HEK293 (cell line): ENCODE data around the gene TRPM6.

Source experiments
- CTCF ChIA-PET: fragments of 350-600 bp; formaldehyde crosslinking; extraction: SDS; loops from one replicate; lab custom pipeline; 2021; ENCODE audit warnings: antibody characterized with exemption; lab: Yijun Ruan, JAX
- POLR2A ChIA-PET: fragments of 300-600 bp; formaldehyde crosslinking; extraction: SDS; loops from one replicate; lab custom pipeline; 2020; ENCODE audit warnings: antibody characterized with exemption, inconsistent platforms; lab: Yijun Ruan, JAX
- H3K27ac ChIP-seq: fragments of 200-500 bp; sonication (Bioruptor generic); 2 replicates; pipeline ENCODE4 v1.5.1; 2014; ENCODE audit warnings: low read depth, low read length, control low read depth, inconsistent platforms; ENCODE audit errors: extremely low read depth
- H3K36me3 ChIP-seq, 2 experiments: fragments of 200-500 bp in 1 of 2; sonication (Bioruptor generic) in 1 of 2; 1 replicate in 1 of 2; 2 replicates in 1 of 2; pipeline ENCODE4 v1.5.1; 2014 to 2017; ENCODE audit warnings: inconsistent platforms in 2 of 2, low read length in 2 of 2; ENCODE audit not compliant: control insufficient read depth in 2 of 2, insufficient read depth in 1 of 2
- H3K4me1 ChIP-seq: fragments of 200-500 bp; sonication (Bioruptor generic); 2 replicates; pipeline ENCODE4 v1.5.1; 2014; ENCODE audit warnings: mild to moderate bottlenecking, low read length, inconsistent platforms; ENCODE audit not compliant: control insufficient read depth, insufficient read depth
- H3K4me3 ChIP-seq: 2 replicates; pipeline ENCODE4 v1.5.1; 2011; ENCODE audit warnings: low read depth, mild to moderate bottlenecking, control low read depth, low read length, moderate library complexity
- H3K9me3 ChIP-seq: fragments of 200-500 bp; sonication (Bioruptor generic); 2 replicates; pipeline ENCODE4 v1.5.1; 2014; ENCODE audit warnings: low read depth, low read length, inconsistent platforms; ENCODE audit not compliant: control insufficient read depth, insufficient read depth
- KLF10 ChIP-seq: fragments of 450-650 bp; IDR thresholded peaks from 2 replicates; pipeline ENCODE4 v1.5.1; 2018; ENCODE audit warnings: missing biosample characterization, mild to moderate bottlenecking, missing genetic modification characterization
- KLF8 ChIP-seq: fragments of 450-650 bp; formaldehyde crosslinking; IDR thresholded peaks from 2 replicates; pipeline ENCODE4 v1.5.1; 2016; ENCODE audit warnings: missing biosample characterization, missing genetic modification characterization
- OVOL3 ChIP-seq: fragments of 450-650 bp; formaldehyde crosslinking; IDR thresholded peaks from 2 replicates; pipeline ENCODE4 v1.5.1; 2016; ENCODE audit warnings: missing biosample characterization, missing genetic modification characterization
- YY1 ChIP-seq: fragments of 450-650 bp; formaldehyde crosslinking; IDR thresholded peaks from 2 replicates; pipeline ENCODE4 v1.5.1; 2018; ENCODE audit warnings: missing biosample characterization, missing genetic modification characterization
- ZFHX2 ChIP-seq: fragments of 450-650 bp; formaldehyde crosslinking; conservative IDR thresholded peaks from 2 replicates; pipeline ENCODE4 v1.5.1; 2016; ENCODE audit warnings: missing biosample characterization, missing genetic modification characterization
- ZNF138 ChIP-seq: fragments of 450-650 bp; formaldehyde crosslinking; IDR thresholded peaks from 2 replicates; pipeline ENCODE4 v1.5.1; 2016; ENCODE audit warnings: missing biosample characterization, missing genetic modification characterization, borderline replicate concordance
- ZNF19 ChIP-seq: fragments of 450-650 bp; formaldehyde crosslinking; IDR thresholded peaks from 2 replicates; pipeline ENCODE4; 2016; ENCODE audit warnings: missing biosample characterization, missing genetic modification characterization, low read depth
- ZNF24 ChIP-seq: fragments of 450-650 bp; formaldehyde crosslinking; IDR thresholded peaks from 2 replicates; pipeline ENCODE4 v1.5.1; 2016; ENCODE audit warnings: missing biosample characterization, missing genetic modification characterization
- ZNF248 ChIP-seq: fragments of 450-650 bp; formaldehyde crosslinking; IDR thresholded peaks from 2 replicates; pipeline ENCODE4 v1.5.1; 2017; ENCODE audit warnings: missing biosample characterization, missing genetic modification characterization
- ZNF292 ChIP-seq: fragments of 450-650 bp; formaldehyde crosslinking; IDR thresholded peaks from 2 replicates; pipeline ENCODE4 v1.5.1; 2016; ENCODE audit warnings: low read depth, missing biosample characterization, missing genetic modification characterization, borderline replicate concordance
- ZNF394 ChIP-seq: fragments of 450-650 bp; formaldehyde crosslinking; IDR thresholded peaks from 2 replicates; pipeline ENCODE4 v1.5.1; 2016; ENCODE audit warnings: missing biosample characterization, missing genetic modification characterization, mild to moderate bottlenecking, moderate library complexity, borderline replicate concordance
- ZNF514 ChIP-seq: fragments of 450-650 bp; formaldehyde crosslinking; IDR thresholded peaks from 2 replicates; pipeline ENCODE4 v1.5.1; 2016; ENCODE audit warnings: missing biosample characterization, missing genetic modification characterization
- ZNF530 ChIP-seq: fragments of 450-650 bp; formaldehyde crosslinking; IDR thresholded peaks from 2 replicates; pipeline ENCODE4 v1.5.1; 2016; ENCODE audit warnings: low read depth, missing biosample characterization, missing genetic modification characterization
- ZNF558 ChIP-seq: fragments of 450-650 bp; formaldehyde crosslinking; IDR thresholded peaks from 2 replicates; pipeline ENCODE4 v1.5.1; 2016; ENCODE audit warnings: missing biosample characterization, missing genetic modification characterization
- ZNF623 ChIP-seq: fragments of 450-650 bp; formaldehyde crosslinking; IDR thresholded peaks from 2 replicates; pipeline ENCODE4 v1.5.1; 2016; ENCODE audit warnings: missing biosample characterization, missing genetic modification characterization
- ZNF624 ChIP-seq: fragments of 450-650 bp; formaldehyde crosslinking; IDR thresholded peaks from 2 replicates; pipeline ENCODE4 v1.5.1; 2017; ENCODE audit warnings: missing biosample characterization, missing genetic modification characterization
- ZNF791 ChIP-seq: fragments of 450-650 bp; formaldehyde crosslinking; IDR thresholded peaks from 2 replicates; pipeline ENCODE4 v1.5.1; 2016; ENCODE audit warnings: missing biosample characterization, missing genetic modification characterization
- ZNF792 ChIP-seq: fragments of 450-650 bp; formaldehyde crosslinking; IDR thresholded peaks from 2 replicates; pipeline ENCODE4 v1.5.1; 2016; ENCODE audit warnings: missing biosample characterization, missing genetic modification characterization
- ZNF830 ChIP-seq: fragments of 450-650 bp; IDR thresholded peaks from 2 replicates; pipeline ENCODE4 v1.5.0; 2018; ENCODE audit warnings: missing biosample characterization, missing genetic modification characterization, low read depth, mild to moderate bottlenecking, moderate library complexity
- ZNF837 ChIP-seq: fragments of 450-650 bp; formaldehyde crosslinking; IDR thresholded peaks from 2 replicates; pipeline ENCODE4 v1.5.1; 2016; ENCODE audit warnings: missing biosample characterization, missing genetic modification characterization
- TF ChIP-seq, protein P1 (sequence below): fragments of 450-650 bp; formaldehyde crosslinking; IDR thresholded peaks from 2 replicates; pipeline ENCODE4 v1.5.1; 2017; ENCODE audit warnings: missing biosample characterization, missing genetic modification characterization
- TF ChIP-seq, protein P2 (sequence below): fragments of 450-650 bp; formaldehyde crosslinking; IDR thresholded peaks from 2 replicates; pipeline ENCODE4 v1.5.1; 2016; ENCODE audit warnings: missing biosample characterization, missing genetic modification characterization, low read depth

The TRPM6 gene

DNA sequence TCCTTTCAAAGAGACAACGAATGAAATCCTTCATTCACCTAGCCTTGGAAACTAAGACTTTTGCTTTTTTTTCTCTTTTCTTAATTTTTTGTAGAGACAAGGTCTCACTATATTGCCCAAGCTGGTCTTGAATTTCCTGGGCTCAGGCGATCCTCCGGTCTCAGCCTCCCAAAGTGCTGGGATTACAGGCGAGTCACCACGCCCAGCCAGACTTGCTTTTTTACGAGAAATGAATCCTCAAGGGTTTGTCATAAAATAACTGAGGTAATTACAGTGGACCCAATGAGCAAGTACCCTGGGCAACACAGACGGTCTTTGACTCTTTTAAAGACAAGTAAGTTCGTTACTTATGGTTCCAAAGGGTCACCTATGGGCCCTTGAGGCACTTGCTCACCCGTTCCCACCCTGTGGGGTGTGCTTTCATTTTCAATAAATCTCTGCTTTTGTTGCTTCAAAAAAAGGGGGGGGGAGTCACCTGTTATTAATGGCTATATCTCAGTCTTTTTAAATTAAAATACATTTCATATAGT lies 70.4 kb downstream of the TRPM6 start (continued):
- TF ChIP-seq ZNF248 (tag by site-specific recombination) (no peak), ZNF830 (no peak), ZNF623 (no peak), ZNF394 (tag by site-specific recombination) (no peak), ZNF24 (no peak), ZNF514 (tag by site-specific recombination) (no peak), ZNF558 (tag by site-specific recombination) (no peak), KLF8 (tag by site-specific recombination) (no peak), ZNF138 (tag by site-specific recombination) (no peak)

DNA sequence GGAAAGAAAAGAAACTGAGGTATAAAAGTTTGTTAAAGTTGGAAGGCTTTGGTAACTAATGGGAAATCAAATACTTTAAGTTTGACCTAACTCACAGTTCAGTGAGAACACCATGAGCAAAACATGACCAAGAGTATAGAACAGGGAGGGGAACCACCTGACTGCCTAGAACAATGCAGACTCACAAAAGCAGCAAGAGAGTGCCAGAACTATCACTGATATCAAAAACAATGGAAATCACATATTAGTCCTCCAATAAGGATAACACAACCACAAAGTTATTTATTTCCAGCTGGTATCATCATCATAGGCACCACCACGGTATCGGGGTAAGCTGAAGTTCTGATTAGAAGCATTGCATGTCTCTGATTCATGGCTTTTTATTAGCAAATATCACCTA lies 77.5 kb downstream of the TRPM6 start:
- no peaks in the 10 kb centered on the region for H3K9me3 ChIP-seq
- H3K4me3 ChIP-seq = no peak overlapping the region
- no peaks in the 10 kb centered on the region for H3K4me1 ChIP-seq
- no peak overlapping the region for H3K27ac ChIP-seq
- ChIA-PET POLR2A (interaction anchor here (0.6 kb wide), 2 partner anchors 217 to 1014 kb away, joined by 3 to 4 read pairs; no protein-coding TSS in a partner anchor), CTCF (no interaction called here)
- no peaks in the 10 kb centered on the region for H3K36me3 ChIP-seq
- TF ChIP-seq ZNF837 (tag by site-specific recombination) = no peak
- TF ChIP-seq YY1 = no peak
- no peak for TF ChIP-seq ZNF791 (tag by site-specific recombination)
- TF ChIP-seq, protein P1, sequence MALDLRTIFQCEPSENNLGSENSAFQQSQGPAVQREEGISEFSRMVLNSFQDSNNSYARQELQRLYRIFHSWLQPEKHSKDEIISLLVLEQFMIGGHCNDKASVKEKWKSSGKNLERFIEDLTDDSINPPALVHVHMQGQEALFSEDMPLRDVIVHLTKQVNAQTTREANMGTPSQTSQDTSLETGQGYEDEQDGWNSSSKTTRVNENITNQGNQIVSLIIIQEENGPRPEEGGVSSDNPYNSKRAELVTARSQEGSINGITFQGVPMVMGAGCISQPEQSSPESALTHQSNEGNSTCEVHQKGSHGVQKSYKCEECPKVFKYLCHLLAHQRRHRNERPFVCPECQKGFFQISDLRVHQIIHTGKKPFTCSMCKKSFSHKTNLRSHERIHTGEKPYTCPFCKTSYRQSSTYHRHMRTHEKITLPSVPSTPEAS (tag by site-specific recombination) = no peak
- TF ChIP-seq ZNF292 (tag by site-specific recombination) = no peak
- TF ChIP-seq ZFHX2 = no peak
- TF ChIP-seq ZNF792 = no peak
- no peak for TF ChIP-seq ZNF624
- TF ChIP-seq ZNF19 (tag by site-specific recombination) = no peak
- no peak for TF ChIP-seq ZNF24
- TF ChIP-seq OVOL3 (tag by site-specific recombination) = no peak
- TF ChIP-seq, protein P2, sequence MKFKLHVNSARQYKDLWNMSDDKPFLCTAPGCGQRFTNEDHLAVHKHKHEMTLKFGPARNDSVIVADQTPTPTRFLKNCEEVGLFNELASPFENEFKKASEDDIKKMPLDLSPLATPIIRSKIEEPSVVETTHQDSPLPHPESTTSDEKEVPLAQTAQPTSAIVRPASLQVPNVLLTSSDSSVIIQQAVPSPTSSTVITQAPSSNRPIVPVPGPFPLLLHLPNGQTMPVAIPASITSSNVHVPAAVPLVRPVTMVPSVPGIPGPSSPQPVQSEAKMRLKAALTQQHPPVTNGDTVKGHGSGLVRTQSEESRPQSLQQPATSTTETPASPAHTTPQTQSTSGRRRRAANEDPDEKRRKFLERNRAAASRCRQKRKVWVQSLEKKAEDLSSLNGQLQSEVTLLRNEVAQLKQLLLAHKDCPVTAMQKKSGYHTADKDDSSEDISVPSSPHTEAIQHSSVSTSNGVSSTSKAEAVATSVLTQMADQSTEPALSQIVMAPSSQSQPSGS (tag by site-specific recombination) = no peak
- no peak for TF ChIP-seq KLF10 (tag by site-specific recombination)

DNA sequence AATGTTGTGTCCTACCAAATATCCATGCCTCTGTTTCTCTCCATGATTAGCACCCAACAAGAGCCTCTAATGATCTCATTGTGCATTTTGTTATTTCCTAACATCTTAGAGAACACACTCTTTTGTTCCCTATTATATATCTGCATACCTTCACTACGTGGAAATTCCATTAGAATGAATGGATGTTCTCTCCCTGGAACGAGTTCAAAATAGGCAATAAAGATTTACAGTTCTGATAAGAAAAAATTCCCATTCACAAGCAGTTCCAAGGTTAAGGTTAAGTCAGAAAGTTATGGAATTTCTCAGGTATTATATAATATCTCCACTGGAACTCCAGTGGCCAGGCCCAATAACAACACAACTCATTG lies 83.7 kb downstream of the TRPM6 start:
- no peaks in the 10 kb centered on the region for H3K4me1 ChIP-seq
- no peak overlapping the region for H3K4me3 ChIP-seq
- no peaks in the 10 kb centered on the region for H3K9me3 ChIP-seq
- ChIA-PET CTCF (no interaction called here), POLR2A (no interaction called here)
- TF ChIP-seq ZNF530 (tag by site-specific recombination) = no peak
- no peak overlapping the region for H3K27ac ChIP-seq
- H3K36me3 ChIP-seq = no peaks in the 10 kb centered on the region
